GM21619 (cell line): ENCODE results near the gene CTSE.

Experiments
- ATAC-seq: cut with Tn5 transposase; IDR thresholded peaks from one replicate; pipeline ENCODE4 v1.9.1; 2021; ENCODE audit not compliant: unreplicated experiment

Gene CTSE

GRCh38 chr1:206050655-206051235 lies 27.1 kb upstream of the CTSE start:
- ATAC-seq: peak; percentile 85

- ATAC-seq: no peak
These were observed 26.4 kb upstream of the CTSE start for GRCh38 chr1:206049919-206050600.

GRCh38 chr1:206049293-206049692 lies 25.6 kb upstream of the CTSE start:
- ATAC-seq: peak; percentile 34

DNA sequence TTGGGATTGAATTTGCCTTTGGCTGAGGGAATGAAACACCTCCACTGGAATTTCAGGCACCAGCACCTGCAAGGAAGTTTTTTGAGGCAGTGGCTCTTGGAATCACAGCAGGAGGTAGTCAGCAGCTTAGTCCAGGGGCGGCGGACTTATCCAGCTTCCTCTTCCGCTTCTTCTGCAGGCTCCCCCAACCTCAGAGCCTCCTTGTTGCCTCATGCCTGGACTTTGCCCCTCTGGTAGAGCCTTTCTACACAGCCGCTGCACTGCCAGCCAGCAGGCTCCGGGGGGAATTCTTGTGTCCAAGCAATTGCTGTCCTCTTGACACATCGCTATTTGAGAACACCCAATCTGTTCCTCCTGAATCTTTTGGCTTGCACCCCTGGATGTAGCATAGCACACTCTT lies 24.9 kb upstream of the CTSE start:
- no peak for ATAC-seq

DNA sequence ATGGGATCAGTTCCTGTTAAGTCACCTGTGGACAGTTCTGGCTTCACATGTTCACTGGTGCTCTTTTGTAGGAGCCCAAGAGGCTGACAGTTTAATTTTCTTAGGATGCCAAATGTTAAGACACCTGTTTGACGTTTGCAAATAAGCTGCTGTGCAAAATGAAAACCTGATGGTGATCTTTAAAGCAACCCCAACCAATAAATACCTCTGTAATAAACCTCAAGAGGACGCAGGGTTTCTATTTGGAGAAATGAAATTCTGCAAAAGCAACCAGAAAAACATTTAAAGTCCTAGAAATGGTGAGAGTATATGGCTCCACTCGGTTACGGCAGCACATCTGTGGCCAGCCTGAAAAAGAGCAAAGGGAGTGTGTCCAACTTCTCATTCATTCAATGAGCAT lies 23.6 kb upstream of the CTSE start:
- ATAC-seq: no peak

DNA sequence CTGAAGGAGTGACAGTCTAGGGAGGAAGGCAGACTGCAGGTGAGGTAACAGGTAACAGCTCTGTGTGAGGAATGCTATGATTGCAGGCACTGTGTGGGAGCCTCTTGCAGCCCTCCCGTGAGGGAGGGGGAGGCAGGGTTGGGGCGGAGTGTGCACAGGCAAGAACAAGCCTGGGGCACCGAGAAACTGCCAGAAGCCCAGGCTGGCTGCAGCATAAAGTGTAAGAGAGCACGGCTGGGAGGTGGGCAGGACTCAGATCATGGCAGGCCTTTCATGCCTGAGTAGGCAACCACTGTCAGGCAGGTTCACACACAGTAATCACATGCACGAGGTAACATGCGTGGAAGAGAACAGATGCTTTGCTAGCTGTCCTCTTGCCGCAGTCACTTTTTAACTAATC lies 17.9 kb upstream of the CTSE start:
- ATAC-seq: no peak

GRCh38 chr1:206040328-206040727 lies 16.6 kb upstream of the CTSE start:
- ATAC-seq: no peak

GRCh38 chr1:206039046-206039973 lies 15.6 kb upstream of the CTSE start:
- no peak for ATAC-seq

DNA sequence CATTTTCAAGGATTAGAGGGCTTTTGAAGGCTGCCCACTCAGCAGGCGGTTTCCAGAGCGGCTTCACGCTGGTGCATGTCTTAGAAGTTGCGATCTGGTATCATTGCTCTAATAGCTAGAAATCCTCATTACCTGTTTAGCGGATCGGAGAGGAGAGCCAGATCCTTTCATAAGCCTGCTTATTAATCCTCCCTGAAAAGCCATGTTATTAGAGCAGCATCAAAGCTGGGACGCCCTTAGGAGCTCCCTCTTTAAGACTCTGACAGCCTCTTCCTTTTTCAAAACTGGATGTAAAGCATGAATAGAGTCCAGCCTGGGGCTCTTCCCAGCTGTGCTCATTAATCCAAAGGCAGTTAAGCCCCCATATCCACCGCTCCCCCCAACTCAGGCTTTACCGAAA lies 13.9 kb upstream of the CTSE start:
- ATAC-seq: no peak

DNA sequence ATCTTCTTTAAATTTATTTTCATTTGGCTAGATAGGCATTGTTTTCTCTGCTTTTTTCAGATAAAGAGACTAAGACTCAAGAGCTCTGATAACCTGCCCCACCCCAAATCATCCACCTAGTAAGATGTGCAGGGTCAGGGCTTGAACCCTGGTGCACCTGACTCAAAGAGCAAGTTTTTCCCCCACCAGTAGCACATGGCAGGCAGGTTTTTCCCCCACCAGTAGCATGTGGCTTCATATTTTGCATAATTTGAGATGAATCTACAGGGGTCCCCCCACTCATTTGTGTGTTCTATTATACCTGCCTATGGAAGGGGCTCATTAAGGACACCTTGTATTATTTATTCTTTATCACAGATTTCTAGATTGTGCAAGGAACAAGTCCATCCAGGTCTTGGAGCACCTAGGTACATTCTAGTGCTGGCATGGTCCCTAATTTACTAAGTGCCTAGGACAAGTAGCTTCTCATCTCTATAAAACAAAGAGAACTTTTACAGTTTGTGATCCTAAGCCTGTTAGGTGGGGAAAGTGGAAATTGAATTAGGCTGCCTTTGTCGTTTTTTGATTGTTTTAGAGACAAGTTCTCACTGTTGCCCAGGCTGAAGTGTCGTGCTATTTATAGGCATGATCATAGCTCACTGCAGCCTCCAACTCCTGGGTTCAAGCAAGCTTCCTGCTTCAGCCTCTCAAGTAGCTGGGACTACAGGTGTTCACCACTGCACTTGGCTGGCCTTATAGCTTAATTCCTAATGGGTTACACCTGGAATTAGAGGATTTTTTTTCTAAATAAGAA lies 13.2 kb upstream of the CTSE start:
- ATAC-seq: no peak

DNA sequence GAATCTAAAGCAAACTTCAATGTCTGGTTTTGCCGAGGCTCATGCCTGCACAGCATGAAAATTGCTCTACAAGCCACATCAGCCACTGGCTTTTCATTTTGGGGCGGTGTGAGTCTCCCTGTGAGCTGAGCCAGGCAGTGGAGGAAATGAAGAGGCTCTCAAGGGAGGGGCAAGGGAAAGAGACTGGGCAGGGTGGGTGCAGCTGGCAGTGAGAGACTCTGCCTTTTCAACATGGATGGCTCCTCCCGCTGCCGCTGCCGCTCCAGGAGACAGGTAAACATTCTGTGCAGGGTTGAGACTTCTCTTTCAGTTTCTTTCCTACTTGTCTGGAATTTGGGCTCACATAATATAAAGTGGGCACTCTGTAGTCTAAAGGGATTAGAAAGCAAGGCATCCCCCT lies 11.3 kb upstream of the CTSE start:
- no peak for ATAC-seq

- ATAC-seq: no peak
These were observed 8.9 kb upstream of the CTSE start for GRCh38 chr1:206032380-206033140.

- ATAC-seq: peak; percentile 73
These were observed 7.0 kb upstream of the CTSE start for GRCh38 chr1:206030714-206031113.

GRCh38 chr1:206030191-206030590 lies 6.5 kb upstream of the CTSE start:
- no peak for ATAC-seq

DNA sequence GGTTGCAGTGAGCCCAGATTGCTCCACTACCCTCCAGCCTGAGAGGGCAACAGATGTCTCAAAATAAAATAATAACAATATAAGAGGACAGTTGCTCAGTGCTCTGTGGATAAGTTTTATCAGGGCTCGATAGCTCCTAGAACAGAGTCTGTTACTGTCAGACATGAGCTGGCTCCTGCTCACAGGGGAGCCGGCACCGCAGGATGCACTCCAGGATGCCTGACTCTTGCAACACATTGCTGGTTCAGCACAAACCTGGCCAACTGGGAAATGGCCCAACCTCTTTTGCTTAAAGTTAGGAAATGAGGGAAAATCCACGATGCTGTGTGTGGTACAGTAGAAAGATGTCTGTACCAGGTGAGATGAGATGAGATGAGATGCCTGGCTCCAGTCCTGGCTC lies 5.8 kb upstream of the CTSE start:
- no peak for ATAC-seq

DNA sequence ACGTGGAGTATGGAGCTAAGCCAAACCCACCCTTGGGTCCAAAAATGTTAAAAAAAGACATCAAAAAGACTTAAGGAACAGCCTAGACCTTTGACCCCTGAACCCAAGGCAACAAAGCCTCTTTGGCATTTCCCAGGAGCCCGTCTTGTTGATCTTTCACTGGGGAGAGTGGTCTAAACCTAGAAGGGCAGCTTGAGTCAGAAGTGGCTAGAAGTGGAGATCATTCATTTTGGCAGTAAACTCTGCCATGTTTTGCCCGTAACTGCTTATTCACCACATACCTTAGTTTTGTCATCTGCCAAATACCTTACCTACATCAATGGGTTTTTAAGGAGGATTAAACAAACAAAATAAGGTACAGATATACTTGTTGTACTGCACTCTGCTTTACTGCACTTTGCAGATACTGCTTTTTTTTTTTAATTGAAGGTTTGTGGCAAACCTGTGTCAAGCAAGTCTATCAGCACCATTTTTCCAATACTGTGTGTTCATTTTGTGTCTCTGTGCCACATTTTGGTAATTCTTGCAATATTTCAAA lies 1.7 kb upstream of the CTSE start:
- no peak for ATAC-seq

DNA sequence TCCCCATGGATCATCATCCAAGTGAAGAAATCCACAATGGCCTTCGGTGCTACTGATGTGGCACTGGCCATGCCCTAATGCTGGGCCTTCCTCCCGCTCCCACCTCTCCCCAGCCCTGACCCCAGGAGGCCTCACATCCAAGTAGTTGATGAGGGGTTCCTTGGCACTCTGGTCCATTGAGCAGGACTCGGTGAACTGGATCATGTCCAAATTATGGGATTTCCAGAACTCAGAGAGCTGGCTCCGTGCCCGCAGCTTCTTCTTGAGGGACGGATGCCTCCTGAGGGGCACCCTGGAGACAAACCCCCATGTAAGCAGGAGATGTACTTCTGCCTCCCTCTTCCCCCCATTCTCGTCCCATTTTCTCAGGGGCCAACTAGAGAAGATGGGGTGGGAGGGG lies 929 bp downstream of the CTSE start:
- ATAC-seq: no peak

DNA sequence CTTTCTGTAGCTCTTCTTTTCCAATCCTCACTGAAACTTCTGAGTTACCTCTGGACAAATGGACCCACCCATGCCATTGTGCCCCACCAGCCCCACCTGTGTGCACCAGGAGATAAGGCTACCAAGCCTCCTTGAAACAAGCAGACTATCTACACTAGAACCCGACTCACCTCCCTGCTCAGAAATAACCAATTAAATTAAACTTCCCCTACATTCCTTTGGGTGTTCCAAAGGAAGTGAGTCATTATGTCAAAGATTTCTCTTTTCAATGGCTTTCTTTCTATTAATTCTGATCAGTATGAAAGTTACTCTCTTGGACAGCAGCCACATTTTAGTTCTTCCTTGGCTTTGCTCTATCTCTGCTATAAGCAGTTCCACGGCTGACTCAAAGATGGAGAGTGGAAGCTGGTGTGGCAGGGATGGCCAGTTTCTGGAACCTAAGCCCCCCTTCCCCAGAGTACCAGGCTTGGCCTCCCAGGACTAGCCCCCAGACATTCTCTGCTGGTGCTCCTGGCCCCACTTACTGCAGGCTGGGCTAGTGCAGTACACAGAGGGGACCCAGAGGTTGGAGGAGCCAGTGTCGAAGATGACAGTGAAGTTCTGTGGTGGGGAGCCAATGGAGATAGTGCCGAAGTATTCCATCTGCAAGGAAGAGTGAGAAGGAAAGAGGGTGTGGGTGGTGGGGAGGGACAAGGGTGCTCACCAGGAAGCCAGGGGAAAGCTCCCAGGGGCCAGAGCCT lies 1.9 kb downstream of the CTSE start:
- ATAC-seq: no peak

DNA sequence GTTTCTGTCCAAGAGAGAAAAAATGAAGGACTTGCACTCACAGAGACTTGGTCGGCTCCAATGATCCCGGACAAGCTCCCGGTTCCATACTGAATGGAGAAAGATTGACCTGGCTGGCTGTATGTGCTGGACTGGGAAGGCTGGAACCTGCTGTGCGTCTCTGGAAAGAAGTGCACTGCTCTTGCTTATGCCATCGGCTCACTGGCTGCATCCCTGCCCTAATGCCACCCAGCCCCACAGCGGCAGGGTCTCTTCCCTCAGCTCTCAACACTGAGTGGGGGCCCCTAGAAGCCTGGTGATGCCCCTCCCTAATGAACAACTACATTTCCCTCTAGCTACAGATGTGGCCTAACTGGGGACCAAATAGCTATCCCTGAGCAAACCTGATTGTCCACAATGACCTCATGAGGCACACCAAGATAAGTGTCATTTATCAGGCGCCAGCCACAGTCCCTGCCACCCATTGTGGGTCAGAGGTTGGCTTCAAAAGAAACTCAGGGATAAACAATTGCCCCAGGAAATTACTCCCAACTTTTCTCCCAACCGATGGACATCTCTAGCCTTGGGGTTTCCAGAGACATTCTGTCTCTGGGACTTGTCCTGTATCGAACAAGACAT lies 2.6 kb downstream of the CTSE start:
- no peak for ATAC-seq
